GM12878 (cell line): ENCODE data around the gene B3GNT3. TPM values are rescaled to one million over a fixed set of nuclear protein-coding genes. Genes with fewer than 3 reads are reported as not detected.

ENCODE experiments used
- ATAC-seq: fragments of 200-7000 bp; cut with Tn5 transposase; 3 replicates; pipeline ENCODE4 v1.9.1; 2020; ENCODE audit warnings: mild to moderate bottlenecking, moderate library complexity
- BruUV-seq: library from RNA; stranded (reverse); fragments of 400-500 nt; replicated peaks from 2 replicates; lab custom pipeline; 2021; lab: Mats Ljungman, UMichigan
- CTCF ChIA-PET: fragments of 300-600 bp; sonication (Branson Sonifier 250); formaldehyde crosslinking; extraction: SDS; loops from one replicate; lab custom pipeline; 2021; ENCODE audit warnings: inconsistent platforms; lab: Yijun Ruan, JAX
- POLR2A ChIA-PET: fragments of 350-600 bp; formaldehyde crosslinking; extraction: SDS; loops from one replicate; lab custom pipeline; 2021; ENCODE audit warnings: inconsistent platforms; lab: Charles Lee
- RAD21 ChIA-PET: fragments of 300-600 bp; sonication (Branson Sonifier 250); formaldehyde crosslinking; loops from one replicate; lab custom pipeline; 2023; ENCODE audit warnings: antibody characterized with exemption; ENCODE audit not compliant: unreplicated experiment; lab: Charles Lee
- SMC1A ChIA-PET: fragments of 300-600 bp; sonication (Branson Sonifier 250); formaldehyde crosslinking; loops from one replicate; lab custom pipeline; 2023; ENCODE audit not compliant: unreplicated experiment, uncharacterized antibody; lab: Charles Lee
- DNase-seq: peaks from one replicate; pipeline ENCODE4 v3.0.0-alpha.2; 2011; ENCODE audit warnings: low read depth, low spot score
- FAIRE-seq: peaks from 3 replicates; lab custom pipeline; 2011; peaks lifted over from hg19 to GRCh38; lab: Jason Lieb, UNC
- H2AFZ ChIP-seq: 2 replicates; pipeline ENCODE4 v1.6.0; 2011; ENCODE audit warnings: low read depth, low read length, control low read depth; ENCODE audit not compliant: control insufficient read depth
- H3K27ac ChIP-seq: 2 replicates; pipeline ENCODE4 v1.5.1; 2011; ENCODE audit warnings: control low read depth; ENCODE audit not compliant: control insufficient read depth, insufficient read depth
- H3K27me3 ChIP-seq, 2 experiments: replicated peaks in 1 of 2; 2 replicates each; pipeline versions ENCODE4 v1.6.0 to v1.6.1; 2011; ENCODE audit warnings: low read length in 1 of 2; ENCODE audit not compliant: control insufficient read depth in 2 of 2, insufficient read depth in 2 of 2
- H3K36me3 ChIP-seq, 2 experiments: 2 replicates each; pipeline ENCODE4 v1.5.1; 2011; ENCODE audit warnings: low read length in 1 of 2; ENCODE audit not compliant: control insufficient read depth in 2 of 2, insufficient read depth in 2 of 2
- H3K4me1 ChIP-seq: 2 replicates; pipeline ENCODE4 v1.6.1; 2011; ENCODE audit warnings: mild to moderate bottlenecking, low read length, moderate library complexity, mixed read lengths; ENCODE audit not compliant: control insufficient read depth, insufficient read depth
- H3K4me2 ChIP-seq: 2 replicates; pipeline ENCODE4 v1.6.0; 2011; ENCODE audit warnings: control low read depth; ENCODE audit not compliant: control insufficient read depth, insufficient read depth
- H3K4me3 ChIP-seq: fragments of 200-600 bp; sonication (generic); 2 replicates; pipeline ENCODE4 v1.5.1; 2016
- H3K79me2 ChIP-seq: 2 replicates; pipeline ENCODE4 v1.6.0; 2011; ENCODE audit warnings: low read length; ENCODE audit not compliant: control insufficient read depth, insufficient read depth
- H3K9ac ChIP-seq: 2 replicates; pipeline ENCODE4 v1.8.0; 2011; ENCODE audit warnings: low read length, control low read depth, mixed read lengths; ENCODE audit not compliant: control insufficient read depth, insufficient read depth
- H3K9me3 ChIP-seq: replicated peaks from 3 replicates; pipeline ENCODE4 v1.5.1; 2011; ENCODE audit warnings: mild to moderate bottlenecking, low read length; ENCODE audit not compliant: control insufficient read depth, insufficient read depth
- H4K20me1 ChIP-seq: 2 replicates; pipeline ENCODE4 v1.6.0; 2011; ENCODE audit not compliant: control insufficient read depth, insufficient read depth
- BCL11A ChIP-seq: IDR thresholded peaks from 2 replicates; pipeline ENCODE4 v1.6.1; 2011; ENCODE audit warnings: low read depth, low read length
- CHD2 ChIP-seq: IDR thresholded peaks from 2 replicates; pipeline ENCODE4 v1.6.1; 2011; ENCODE audit warnings: low read depth, low read length, improper control_type of control experiment, borderline replicate concordance
- EP300 ChIP-seq, 2 experiments: fragments of 150-350 bp in 1 of 2; IDR thresholded peaks; 2 replicates each; pipeline ENCODE4 v1.6.1; 2011 to 2012; ENCODE audit warnings: low read depth in 2 of 2, low read length in 2 of 2, borderline replicate concordance in 1 of 2, improper control_type of control experiment in 1 of 2, inconsistent platforms in 1 of 2; ENCODE audit not compliant: control insufficient read depth in 1 of 2
- MTA3 ChIP-seq: IDR thresholded peaks from 2 replicates; pipeline ENCODE4 v1.6.1; 2012; ENCODE audit warnings: low read length, inconsistent platforms, borderline replicate concordance
- NFXL1 ChIP-seq: fragments of 450-650 bp; IDR thresholded peaks from 2 replicates; pipeline ENCODE4 v1.6.1; 2017; ENCODE audit warnings: antibody characterized with exemption, mild to moderate bottlenecking, borderline replicate concordance
- PML ChIP-seq: IDR thresholded peaks from 2 replicates; pipeline ENCODE4 v1.6.1; 2012; ENCODE audit warnings: low read length, inconsistent platforms
- POU2F2 ChIP-seq: IDR thresholded peaks from 3 replicates; pipeline ENCODE4 v1.6.1; 2011; ENCODE audit warnings: low read depth, mild to moderate bottlenecking, low read length, borderline replicate concordance
- RELB ChIP-seq: fragments of 450-650 bp; IDR thresholded peaks from 2 replicates; pipeline ENCODE4 v1.6.1; 2017; ENCODE audit warnings: low read depth, mild to moderate bottlenecking, moderate library complexity
- SKIL ChIP-seq: fragments of 450-650 bp; IDR thresholded peaks from 2 replicates; pipeline ENCODE4 v1.6.1; 2017; ENCODE audit warnings: mild to moderate bottlenecking, low read depth, inconsistent platforms; ENCODE audit not compliant: poor library complexity, severe bottlenecking
- WGBS: methylation state at CpG from one replicate; pipeline ENCODE4 v1.1.6; 2016; ENCODE audit warnings: low lambda C conversion rate; ENCODE audit not compliant: insufficient replicate concordance, insufficient coverage; ENCODE audit errors: missing lambda C conversion rate; 5-methylcytosine and 5-hydroxymethylcytosine counted together
- in situ Hi-C: fragments of 300-500 bp; cut with MboI; formaldehyde crosslinking; loops from 9 replicates; pipeline ENCODE4 v1.14.3; 2018; ENCODE audit warnings: mixed read lengths
- intact Hi-C: fragments of 100-400 bp; cut with micrococcal nuclease; formaldehyde crosslinking; loops from one replicate; pipeline ENCODE4 v1.14.2; 2022; ENCODE audit not compliant: unreplicated experiment
- polyA plus RNA-seq, 11 experiments: library from polyadenylated mRNA; depleted of rRNA in 4 of 11; unstranded in 6 of 11; stranded (reverse) in 5 of 11; fragments of >200 nt; fragmentation: Nextera tagmentation in 4 of 11; fragmentation: Illumina TruSeq in 1 of 11; extraction: Ambion mirVana in 4 of 11; extraction: Trizol in 1 of 11; gene quantifications; 1 replicate in 1 of 11; 2 replicates in 10 of 11; pipeline versions ENCODE4 v1.2.1 to v1.2.3, GENCODE V29; 2011 to 2016; ENCODE audit warnings: inconsistent platforms in 2 of 11, missing spikeins in 2 of 11, low read depth in 1 of 11
- total RNA-seq, 4 experiments: library from RNA; depleted of rRNA in 3 of 4; stranded (reverse); fragments of >200 nt in 3 of 4; fragmentation: Illumina TruSeq in 1 of 4; extraction: Trizol in 1 of 4; gene quantifications; 2 replicates each; pipeline versions ENCODE4 v1.2.1 to v1.2.3, GENCODE V29; 2013 to 2021
- TF ChIP-seq, protein P1 (sequence below): fragments of 150-350 bp; IDR thresholded peaks from 2 replicates; pipeline ENCODE4 v1.6.1; 2014; ENCODE audit warnings: mild to moderate bottlenecking, low read depth, low read length

Gene B3GNT3
- total and polyA plus RNA-seq, 10 of the 15 experiments (the other 5 are each of a cell fraction or from before 2014, with no cell fraction given), result not detected

DNA sequence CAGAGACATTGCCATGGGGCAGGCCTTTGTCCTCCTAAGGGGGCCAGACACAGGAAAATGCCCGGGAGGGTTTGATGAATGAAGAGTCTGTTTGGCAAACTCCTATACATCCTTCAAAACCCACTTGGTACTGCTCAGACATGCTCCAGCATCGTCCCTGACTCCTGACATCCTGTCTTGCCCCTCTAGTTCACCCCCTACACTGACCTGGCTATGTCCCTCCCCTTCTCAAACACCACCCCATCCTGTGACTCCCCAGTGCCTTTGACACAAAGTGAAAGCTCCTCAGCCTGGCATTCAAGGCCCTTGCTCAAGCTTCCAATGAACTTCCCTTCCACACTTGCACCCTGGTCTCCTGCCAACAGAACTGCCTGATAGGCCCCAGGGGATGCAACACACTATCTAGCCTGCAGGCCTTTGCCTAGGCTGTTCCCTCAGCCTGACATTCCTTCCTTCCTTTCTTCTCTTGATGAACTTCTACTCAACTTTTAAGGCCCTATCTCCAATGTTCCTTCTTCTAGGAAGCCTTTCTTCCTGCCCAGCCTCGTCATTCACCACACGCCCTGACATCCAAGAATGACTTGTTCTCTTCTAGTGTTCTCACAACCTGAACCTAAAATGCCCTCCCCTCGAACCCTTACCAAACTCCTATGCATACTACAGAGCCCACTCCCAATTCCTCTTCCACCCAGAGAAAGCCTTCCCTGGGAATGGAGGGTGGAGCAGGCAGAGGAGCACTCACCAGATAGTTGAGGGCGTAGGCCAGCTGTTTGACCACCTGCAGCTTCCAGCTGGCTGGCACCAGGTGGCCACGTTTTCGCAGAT lies 40.5 kb downstream of the B3GNT3 start:
- ChIA-PET CTCF (no interaction called here), POLR2A (interaction anchor here (0.6 kb wide), 1 partner anchor 577 kb away, joined by 3 read pairs; no protein-coding TSS in a partner anchor), RAD21 (no interaction called here), SMC1A (no interaction called here)
- H3K27ac ChIP-seq, result no peak overlapping the region
- H2AFZ ChIP-seq, result no peak overlapping the region
- in situ Hi-C loops, result no loop called here
- BruUV-seq, result no TSS peak
- no peaks in the 10 kb centered on the region; the same call in 2 of the 3 replicates for H3K9me3 ChIP-seq
- ATAC-seq (no peak), DNase-seq (no peak), FAIRE-seq (no peak)
- H3K27me3 ChIP-seq, result no peaks in the 10 kb centered on the region
- H3K4me3 ChIP-seq, result no peak overlapping the region
- no peak for TF ChIP-seq MTA3
- H4K20me1 ChIP-seq, result no peaks in the 10 kb centered on the region
- H3K4me1 ChIP-seq, result no peaks in the 10 kb centered on the region
- 81% methylated on average over 8 of the region's 8 CpGs for WGBS
- H3K36me3 ChIP-seq, result peaks cover 6 to 19% of the 10 kb centered on the region in 2 experiments
- intact Hi-C loops, result no loop called here
- H3K79me2 ChIP-seq, result no peaks in the 10 kb centered on the region
- no peak overlapping the region for H3K4me2 ChIP-seq
- H3K9ac ChIP-seq, result no peak overlapping the region

DNA sequence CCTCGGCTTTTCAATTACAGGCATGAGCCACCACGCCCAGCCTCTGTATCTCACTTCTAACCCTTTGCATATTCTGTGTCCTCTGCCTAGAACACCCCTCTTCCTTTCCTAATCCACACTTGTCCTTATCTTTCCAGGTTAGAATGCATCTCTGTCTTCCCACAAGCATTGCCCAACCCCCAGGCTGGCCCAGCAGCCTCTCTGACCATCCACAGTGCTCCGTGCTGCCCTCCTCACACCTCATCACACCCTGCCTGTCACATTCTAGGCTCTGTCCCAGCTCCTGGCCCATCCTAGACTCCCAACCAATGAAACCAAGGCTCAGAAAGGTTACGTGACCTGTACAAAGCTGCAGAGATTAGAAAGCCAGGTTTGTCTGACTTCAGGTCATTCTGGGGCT lies 41.6 kb downstream of the B3GNT3 start:
- intact Hi-C loops (no loop called here), in situ Hi-C loops (no loop called here)
- Histone ChIP-seq H4K20me1 (no peaks in the 10 kb centered on the region), H3K4me2 (no peak overlapping the region), H3K9me3 (no peaks in the 10 kb centered on the region; the same call in 2 of the 3 replicates), H3K4me1 (no peaks in the 10 kb centered on the region), H2AFZ (no peak overlapping the region), H3K27ac (no peak overlapping the region), H3K36me3 (peaks cover 7 to 19% of the 10 kb centered on the region in 2 experiments), H3K4me3 (no peak overlapping the region), H3K79me2 (no peaks in the 10 kb centered on the region), H3K27me3 (no peaks in the 10 kb centered on the region), H3K9ac (no peak overlapping the region)
- ChIA-PET POLR2A (no interaction called here), SMC1A (no interaction called here), RAD21 (no interaction called here), CTCF (no interaction called here)
- ATAC-seq (no peak), FAIRE-seq (no peak), DNase-seq (no peak)
- BruUV-seq, result TSS peak; percentile 59
- WGBS, result 97% methylated on average over 4 of the region's 4 CpGs
- no peak for TF ChIP-seq BCL11A
- TF ChIP-seq EP300 (IDR thresholded peaks at IDR 0.05; ENCODE audit: borderline replicate concordance in 1 of 2, control insufficient read depth in 1 of 2, low read depth in 2 of 2, low read length in 2 of 2), result no peak
- no peak for TF ChIP-seq CHD2
- no peak for TF ChIP-seq POU2F2
- TF ChIP-seq PML, result no peak
- TF ChIP-seq SKIL, result no peak
- TF ChIP-seq RELB, result no peak
- TF ChIP-seq, protein P1, sequence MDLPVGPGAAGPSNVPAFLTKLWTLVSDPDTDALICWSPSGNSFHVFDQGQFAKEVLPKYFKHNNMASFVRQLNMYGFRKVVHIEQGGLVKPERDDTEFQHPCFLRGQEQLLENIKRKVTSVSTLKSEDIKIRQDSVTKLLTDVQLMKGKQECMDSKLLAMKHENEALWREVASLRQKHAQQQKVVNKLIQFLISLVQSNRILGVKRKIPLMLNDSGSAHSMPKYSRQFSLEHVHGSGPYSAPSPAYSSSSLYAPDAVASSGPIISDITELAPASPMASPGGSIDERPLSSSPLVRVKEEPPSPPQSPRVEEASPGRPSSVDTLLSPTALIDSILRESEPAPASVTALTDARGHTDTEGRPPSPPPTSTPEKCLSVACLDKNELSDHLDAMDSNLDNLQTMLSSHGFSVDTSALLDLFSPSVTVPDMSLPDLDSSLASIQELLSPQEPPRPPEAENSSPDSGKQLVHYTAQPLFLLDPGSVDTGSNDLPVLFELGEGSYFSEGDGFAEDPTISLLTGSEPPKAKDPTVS, result no peak
- no peak for TF ChIP-seq NFXL1
